DOHH2 (cell line): Measurements from ENCODE around the gene FIGNL1.

Experiments
- H3F3A ChIP-seq: fragments of 200-600 bp; sonication (generic), shearing (Covaris generic); 2 replicates; pipeline ENCODE4 v1.6.0; 2016; ENCODE audit warnings: antibody characterized with exemption, mild to moderate bottlenecking; ENCODE audit not compliant: control insufficient read depth, insufficient read depth
- H3K27ac ChIP-seq: fragments of 200-600 bp; sonication (generic); 2 replicates; pipeline ENCODE4 v1.5.1; 2014; ENCODE audit warnings: low read depth, mild to moderate bottlenecking, low read length, moderate library complexity
- H3K27me3 ChIP-seq: fragments of 200-600 bp; sonication (generic); 2 replicates; pipeline ENCODE4 v1.6.1; 2014; ENCODE audit warnings: mild to moderate bottlenecking, low read length, mixed read lengths; ENCODE audit not compliant: control insufficient read depth
- H3K36me3 ChIP-seq: fragments of 200-600 bp; sonication (generic); 2 replicates; pipeline ENCODE4 v1.6.1; 2014; ENCODE audit warnings: mild to moderate bottlenecking, low read length, moderate library complexity, mixed read lengths; ENCODE audit not compliant: control insufficient read depth
- H3K4me1 ChIP-seq: fragments of 200-600 bp; sonication (generic); 2 replicates; pipeline ENCODE4 v1.6.1; 2014; ENCODE audit warnings: mild to moderate bottlenecking, low read length, mixed read lengths; ENCODE audit not compliant: control insufficient read depth
- H3K4me2 ChIP-seq: fragments of 200-600 bp; sonication (generic); 2 replicates; pipeline ENCODE4 v1.6.0; 2014; ENCODE audit warnings: mild to moderate bottlenecking, low read length, moderate library complexity
- H3K4me3 ChIP-seq: fragments of 200-600 bp; sonication (generic); 2 replicates; pipeline ENCODE4 v1.5.1; 2014; ENCODE audit warnings: mild to moderate bottlenecking, low read length, mixed read lengths
- H3K79me2 ChIP-seq: fragments of 200-600 bp; sonication (generic); 2 replicates; pipeline ENCODE4 v1.6.1; 2014; ENCODE audit warnings: mild to moderate bottlenecking, low read length, mixed read lengths; ENCODE audit not compliant: control insufficient read depth
- H3K9me2 ChIP-seq: fragments of 200-600 bp; sonication (generic); replicated peaks from 2 replicates; pipeline ENCODE4 v1.6.1; 2014; ENCODE audit warnings: mild to moderate bottlenecking, low read length, mixed read lengths; ENCODE audit not compliant: control insufficient read depth
- H3K9me3 ChIP-seq: fragments of 200-600 bp; sonication (generic); 2 replicates; pipeline ENCODE4 v1.6.1; 2014; ENCODE audit warnings: antibody characterized with exemption, low read length, mixed read lengths; ENCODE audit not compliant: control insufficient read depth, insufficient read depth
- H4K20me1 ChIP-seq: fragments of 200-600 bp; sonication (generic); 2 replicates; pipeline ENCODE4 v1.6.0; 2014; ENCODE audit warnings: low read depth, mild to moderate bottlenecking, antibody characterized with exemption, low read length, moderate library complexity; ENCODE audit not compliant: control insufficient read depth, insufficient read depth
- EZH2phosphoT487 ChIP-seq: fragments of 200-600 bp; sonication (generic); IDR thresholded peaks from 2 replicates; pipeline ENCODE4 v1.6.1; 2017; ENCODE audit warnings: borderline replicate concordance, mild to moderate bottlenecking, antibody characterized with exemption, low read length, moderate library complexity, mixed read lengths
- TF ChIP-seq, protein P1 (sequence below): fragments of 200-600 bp; sonication (generic); IDR thresholded peaks from one replicate; pipeline ENCODE4 v1.5.1; 2014; ENCODE audit warnings: antibody characterized with exemption, mild to moderate bottlenecking, low read depth, low read length; ENCODE audit not compliant: poor library complexity, severe bottlenecking

The FIGNL1 gene

DNA sequence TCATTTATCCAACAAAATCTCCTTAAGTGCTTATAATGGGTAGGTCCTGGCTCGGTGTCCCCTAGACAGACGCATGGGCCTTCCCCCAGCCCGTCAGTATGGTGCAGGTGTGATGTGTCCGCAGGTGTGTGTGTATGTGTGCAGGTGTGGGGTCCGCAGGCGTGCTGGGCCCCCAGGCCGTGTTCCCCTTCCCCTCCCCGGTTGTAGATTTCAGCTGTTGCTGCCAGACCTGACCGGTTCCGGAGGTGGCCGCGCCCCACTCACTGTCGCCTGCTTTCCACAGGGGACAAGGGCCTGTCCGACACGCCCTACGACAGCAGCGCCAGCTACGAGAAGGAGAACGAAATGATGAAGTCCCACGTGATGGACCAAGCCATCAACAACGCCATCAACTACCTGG, 50.5 kb downstream of the FIGNL1 start:
- Histone ChIP-seq H3K9me3 (no peaks in the 10 kb centered on the region), H3K4me3 (no peak overlapping the region), H3K27me3 (no peaks in the 10 kb centered on the region), H3K4me2 (no peak overlapping the region), H3K9me2 (no peaks in the 10 kb centered on the region), H3K79me2 (peaks cover 17% of the 10 kb centered on the region), H3K36me3 (peaks cover 96% of the 10 kb centered on the region), H3K27ac (no peak overlapping the region), H3K4me1 (peaks cover 38% of the 10 kb centered on the region), H3F3A (peaks cover 42% of the 10 kb centered on the region), H4K20me1 (peaks cover 19% of the 10 kb centered on the region; the same call in 1 of the 2 replicates)
- TF ChIP-seq, protein P1, sequence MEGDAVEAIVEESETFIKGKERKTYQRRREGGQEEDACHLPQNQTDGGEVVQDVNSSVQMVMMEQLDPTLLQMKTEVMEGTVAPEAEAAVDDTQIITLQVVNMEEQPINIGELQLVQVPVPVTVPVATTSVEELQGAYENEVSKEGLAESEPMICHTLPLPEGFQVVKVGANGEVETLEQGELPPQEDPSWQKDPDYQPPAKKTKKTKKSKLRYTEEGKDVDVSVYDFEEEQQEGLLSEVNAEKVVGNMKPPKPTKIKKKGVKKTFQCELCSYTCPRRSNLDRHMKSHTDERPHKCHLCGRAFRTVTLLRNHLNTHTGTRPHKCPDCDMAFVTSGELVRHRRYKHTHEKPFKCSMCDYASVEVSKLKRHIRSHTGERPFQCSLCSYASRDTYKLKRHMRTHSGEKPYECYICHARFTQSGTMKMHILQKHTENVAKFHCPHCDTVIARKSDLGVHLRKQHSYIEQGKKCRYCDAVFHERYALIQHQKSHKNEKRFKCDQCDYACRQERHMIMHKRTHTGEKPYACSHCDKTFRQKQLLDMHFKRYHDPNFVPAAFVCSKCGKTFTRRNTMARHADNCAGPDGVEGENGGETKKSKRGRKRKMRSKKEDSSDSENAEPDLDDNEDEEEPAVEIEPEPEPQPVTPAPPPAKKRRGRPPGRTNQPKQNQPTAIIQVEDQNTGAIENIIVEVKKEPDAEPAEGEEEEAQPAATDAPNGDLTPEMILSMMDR = no peak
- no peak for TF ChIP-seq EZH2phosphoT487

DNA sequence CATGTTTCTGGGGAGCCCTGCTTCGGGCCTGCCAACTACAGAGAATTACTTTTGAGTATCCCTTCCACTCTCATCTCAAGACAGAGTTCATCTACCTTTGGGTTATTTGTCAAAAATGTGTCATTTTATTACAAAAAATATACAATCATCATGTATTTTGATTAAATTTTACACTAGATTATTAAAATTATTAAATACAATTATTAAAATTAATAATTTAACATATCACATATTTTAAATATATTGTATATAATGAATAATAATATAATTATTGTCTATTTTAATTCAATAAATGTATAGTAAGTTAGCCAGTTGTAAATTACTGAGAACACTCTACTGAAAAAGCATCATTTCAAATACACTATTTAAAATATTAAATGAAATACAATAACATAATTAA, 50.9 kb downstream of the FIGNL1 start:
- Histone ChIP-seq H3K27ac (no peak overlapping the region), H3K36me3 (peaks cover 96% of the 10 kb centered on the region), H4K20me1 (peaks cover 16% of the 10 kb centered on the region; the same call in 1 of the 2 replicates), H3K4me1 (peaks cover 38% of the 10 kb centered on the region), H3K27me3 (no peaks in the 10 kb centered on the region), H3K9me3 (no peaks in the 10 kb centered on the region), H3K4me3 (no peak overlapping the region), H3K79me2 (peaks cover 20% of the 10 kb centered on the region), H3K9me2 (no peaks in the 10 kb centered on the region), H3F3A (peaks cover 38% of the 10 kb centered on the region), H3K4me2 (no peak overlapping the region)
- no peak for TF ChIP-seq EZH2phosphoT487
- TF ChIP-seq, protein P1 = no peak

DNA sequence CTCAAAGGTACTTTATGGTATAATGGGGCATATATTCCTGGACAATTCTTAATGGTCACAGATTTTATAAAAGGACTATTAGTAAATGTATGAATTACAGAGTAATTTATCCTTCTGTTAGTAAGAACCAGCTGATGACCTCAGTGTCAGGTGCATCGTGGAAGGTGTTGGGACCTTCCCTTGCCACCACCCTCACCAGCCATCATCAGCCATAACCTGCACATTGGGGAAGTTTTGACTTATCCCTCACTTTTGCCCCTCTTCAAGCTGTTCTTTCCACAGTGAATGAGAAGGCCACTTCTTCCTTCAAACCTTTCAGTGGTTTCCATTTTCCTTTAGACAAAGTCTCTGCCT, 52.2 kb downstream of the FIGNL1 start:
- no peaks in the 10 kb centered on the region for H3K9me2 ChIP-seq
- H3K4me3 ChIP-seq = no peak overlapping the region
- no peak for TF ChIP-seq EZH2phosphoT487
- peaks cover 96% of the 10 kb centered on the region for H3K36me3 ChIP-seq
- H3K27ac ChIP-seq = no peak overlapping the region
- peaks cover 40% of the 10 kb centered on the region for H3K4me1 ChIP-seq
- H4K20me1 ChIP-seq = peaks cover 15% of the 10 kb centered on the region; the same call in 1 of the 2 replicates
- H3K27me3 ChIP-seq = no peaks in the 10 kb centered on the region
- H3F3A ChIP-seq = peaks cover 32% of the 10 kb centered on the region
- no peaks in the 10 kb centered on the region for H3K9me3 ChIP-seq
- H3K79me2 ChIP-seq = peaks cover 29% of the 10 kb centered on the region
- H3K4me2 ChIP-seq = no peak overlapping the region

DNA sequence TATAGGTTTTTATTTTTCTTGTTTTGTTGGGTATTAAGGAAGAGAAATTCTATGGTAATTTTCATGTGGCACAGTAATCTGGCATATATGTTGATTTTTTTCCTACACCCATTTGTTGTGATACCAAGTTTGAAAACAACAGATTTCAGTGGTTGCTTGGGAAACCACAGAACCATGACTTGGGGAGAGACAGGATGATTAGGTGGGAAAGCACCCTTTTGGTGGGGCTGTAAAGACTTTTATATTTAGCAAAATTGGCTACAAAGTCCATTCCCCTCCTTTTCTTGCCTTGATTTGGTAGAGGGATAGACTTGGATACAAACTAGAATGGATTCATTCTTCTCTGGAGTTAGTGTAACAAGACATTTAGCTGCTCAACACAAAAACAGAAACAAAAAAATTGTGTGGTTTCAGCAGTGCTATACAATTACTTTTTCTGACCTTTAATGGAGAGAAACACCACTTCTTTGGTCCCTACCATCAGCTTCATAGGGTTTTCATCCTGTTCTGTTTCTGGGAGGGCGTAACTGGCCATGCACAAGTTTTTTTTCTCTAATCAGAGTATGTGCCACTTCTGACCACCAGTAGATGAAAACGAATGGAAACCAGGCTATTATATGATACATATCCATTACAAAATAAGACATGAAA, 52.7 kb downstream of the FIGNL1 start:
- Histone ChIP-seq H3F3A (peaks cover 27% of the 10 kb centered on the region), H3K4me3 (no peak overlapping the region), H3K9me2 (no peaks in the 10 kb centered on the region), H4K20me1 (peaks cover 15% of the 10 kb centered on the region; the same call in 1 of the 2 replicates), H3K4me1 (peaks cover 45% of the 10 kb centered on the region), H3K36me3 (peaks cover 96% of the 10 kb centered on the region), H3K27ac (no peak overlapping the region), H3K27me3 (no peaks in the 10 kb centered on the region), H3K9me3 (no peaks in the 10 kb centered on the region), H3K79me2 (peaks cover 30% of the 10 kb centered on the region), H3K4me2 (no peak overlapping the region)
- TF ChIP-seq, protein P1 = no peak
- TF ChIP-seq EZH2phosphoT487 = no peak
